ENCODE measurements around the gene COL27A1.

Gene COL27A1

GRCh38 chr9:114207845-114208244, 52.5 kb downstream of the COL27A1 start:
- no peak for FAIRE-seq

GRCh38 chr9:114209151-114209550, 53.8 kb downstream of the COL27A1 start:
- FAIRE-seq = no peak

GRCh38 chr9:114210136-114210535, 54.8 kb downstream of the COL27A1 start:
- no peak for FAIRE-seq

- FAIRE-seq = no peak
These were observed 55.4 kb downstream of the COL27A1 start for GRCh38 chr9:114210691-114211276.

- FAIRE-seq = no peak
These were observed 57.5 kb downstream of the COL27A1 start for GRCh38 chr9:114212826-114213225.

GRCh38 chr9:114213566-114213965, 58.2 kb downstream of the COL27A1 start:
- FAIRE-seq = no peak

GRCh38 chr9:114214181-114214580, 58.8 kb downstream of the COL27A1 start:
- no peak for FAIRE-seq

- FAIRE-seq = no peak
These were observed 59.5 kb downstream of the COL27A1 start for GRCh38 chr9:114214686-114215414.

GRCh38 chr9:114216081-114216480, 60.7 kb downstream of the COL27A1 start:
- no peak for FAIRE-seq

- no peak for FAIRE-seq
These were observed 61.6 kb downstream of the COL27A1 start for GRCh38 chr9:114216976-114217375.

- no peak for FAIRE-seq
These were observed 63.2 kb downstream of the COL27A1 start for GRCh38 chr9:114218264-114219120.

GRCh38 chr9:114220061-114220541, 64.8 kb downstream of the COL27A1 start:
- FAIRE-seq = no peak

- FAIRE-seq = no peak
These were observed 66.5 kb downstream of the COL27A1 start for GRCh38 chr9:114221706-114222465.

- peak; percentile 47 for FAIRE-seq
These were observed 68.4 kb downstream of the COL27A1 start for GRCh38 chr9:114223564-114224246.

GRCh38 chr9:114224247-114224610, 68.9 kb downstream of the COL27A1 start:
- no peak for FAIRE-seq

GRCh38 chr9:114225561-114226212, 70.3 kb downstream of the COL27A1 start:
- FAIRE-seq = no peak

GRCh38 chr9:114226246-114227055, 71.1 kb downstream of the COL27A1 start:
- no peak for FAIRE-seq

- FAIRE-seq = no peak
These were observed 72.1 kb downstream of the COL27A1 start for GRCh38 chr9:114227288-114228015.

GRCh38 chr9:114228016-114228808, 72.9 kb downstream of the COL27A1 start:
- FAIRE-seq = no peak

Measured in islet of Langerhans (tissue), 1 donor.